Keratinocyte (primary cell): Measurements from ENCODE around the gene KDM8. TPM values are rescaled to one million over a fixed set of nuclear protein-coding genes. Genes with fewer than 3 reads are reported as not detected.

Experiments used
- DNase-seq: peaks from one replicate; pipeline ENCODE4 v3.0.0-alpha.2; 2011; ENCODE audit warnings: low read depth, missing footprints, low spot score
- FAIRE-seq: peaks from 2 replicates; lab custom pipeline; 2011; peaks lifted over from hg19 to GRCh38; lab: Jason Lieb, UNC
- H2AFZ ChIP-seq: 2 replicates; pipeline ENCODE4 v1.6.0; 2012; ENCODE audit warnings: low read length, control low read depth, inconsistent platforms; ENCODE audit not compliant: control insufficient read depth
- H3K27ac ChIP-seq: 2 replicates; pipeline ENCODE4 v1.5.1; 2011; ENCODE audit warnings: low read length; ENCODE audit not compliant: control insufficient read depth, insufficient read depth
- H3K27me3 ChIP-seq: 3 replicates; pipeline ENCODE4 v1.6.0; 2011; ENCODE audit warnings: low read length; ENCODE audit not compliant: control insufficient read depth, insufficient read depth; ENCODE audit errors: extremely low read depth
- H3K36me3 ChIP-seq, 2 experiments: 2 replicates in 1 of 2; 3 replicates in 1 of 2; pipeline ENCODE4 v1.5.1; 2011; ENCODE audit warnings: low read length in 2 of 2, mild to moderate bottlenecking in 1 of 2; ENCODE audit not compliant: control insufficient read depth in 2 of 2, insufficient read depth in 2 of 2; ENCODE audit errors: extremely low read depth in 1 of 2
- H3K4me1 ChIP-seq: 3 replicates; pipeline ENCODE4 v1.5.1; 2011; ENCODE audit warnings: low read length; ENCODE audit not compliant: control insufficient read depth, insufficient read depth; ENCODE audit errors: extremely low read depth
- H3K4me2 ChIP-seq: 3 replicates; pipeline ENCODE4 v1.6.0; 2011; ENCODE audit warnings: low read depth, low read length; ENCODE audit not compliant: control insufficient read depth, insufficient read depth; ENCODE audit errors: extremely low read depth
- H3K4me3 ChIP-seq, 3 experiments: fragments of 200-600 bp in 1 of 3; sonication (generic) in 1 of 3; 2 replicates in 2 of 3; 3 replicates in 1 of 3; pipeline ENCODE4 v1.5.1; 2011 to 2016; ENCODE audit warnings: low read length in 3 of 3, mild to moderate bottlenecking in 3 of 3, control low read depth in 2 of 3, inconsistent platforms in 1 of 3, low read depth in 1 of 3, mixed read lengths in 1 of 3, mixed run types in 1 of 3, moderate library complexity in 1 of 3; ENCODE audit not compliant: control insufficient read depth in 2 of 3, insufficient read depth in 2 of 3; ENCODE audit errors: extremely low read depth in 1 of 3
- H3K79me2 ChIP-seq: 2 replicates; pipeline ENCODE4 v1.6.0; 2012; ENCODE audit warnings: low read length; ENCODE audit not compliant: control insufficient read depth, insufficient read depth
- H3K9ac ChIP-seq: 3 replicates; pipeline ENCODE4 v1.6.0; 2011; ENCODE audit warnings: low read length; ENCODE audit not compliant: control insufficient read depth, insufficient read depth; ENCODE audit errors: extremely low read depth
- H3K9me1 ChIP-seq: 3 replicates; pipeline ENCODE4 v1.6.0; 2011; ENCODE audit warnings: low read length; ENCODE audit not compliant: control insufficient read depth, insufficient read depth; ENCODE audit errors: extremely low read depth
- H3K9me3 ChIP-seq: 2 replicates; pipeline ENCODE4 v1.5.1; 2012; ENCODE audit warnings: low read depth, low read length; ENCODE audit not compliant: control insufficient read depth
- H4K20me1 ChIP-seq: 3 replicates; pipeline ENCODE4 v1.6.0; 2011; ENCODE audit warnings: low read length; ENCODE audit not compliant: control insufficient read depth, insufficient read depth; ENCODE audit errors: extremely low read depth
- CTCF ChIP-seq, 3 experiments: IDR thresholded peaks in 1 of 3; conservative IDR thresholded peaks in 1 of 3; optimal IDR thresholded peaks in 1 of 3; 2 replicates in 2 of 3; 3 replicates in 1 of 3; pipeline versions ENCODE3 to v1.5.1; 2011; ENCODE audit warnings: low read length in 3 of 3, mild to moderate bottlenecking in 3 of 3, moderate library complexity in 2 of 3, control low read depth in 1 of 3, inconsistent platforms in 1 of 3; ENCODE audit not compliant: insufficient read depth in 2 of 3; ENCODE audit errors: extremely low read depth in 1 of 3
- EZH2 ChIP-seq: IDR thresholded peaks from one replicate; pipeline ENCODE4 v1.6.1; 2012; ENCODE audit warnings: inconsistent platforms, mild to moderate bottlenecking, low read length, moderate library complexity
- dilution Hi-C: fragments of 300-500 bp; cut with MboI; formaldehyde crosslinking; loops from one replicate; pipeline ENCODE4 v1.7.0; 2020; ENCODE audit warnings: low sequenced_read_pairs; ENCODE audit not compliant: extremely low pct_ligation_motif_present
- polyA plus RNA-seq, 5 experiments: library from polyadenylated mRNA; depleted of rRNA in 3 of 5; stranded (reverse) in 3 of 5; stranded (forward) in 1 of 5; unstranded in 1 of 5; fragments of >200 nt; gene quantifications; 1 replicate in 1 of 5; 2 replicates in 3 of 5; 3 replicates in 1 of 5; pipeline versions ENCODE4 v1.2.1 to v1.2.3, GENCODE V29; 2011 to 2012; ENCODE audit warnings: missing spikeins in 2 of 5, low read depth in 1 of 5, low replicate concordance in 1 of 5

KDM8 gene
- polyA plus RNA-seq, 1 donor (not counting 4 experiments of a cell fraction or from before 2014, with no cell fraction given), result 1.5 TPM

- Histone ChIP-seq H3K4me1 (no peaks in the 10 kb centered on the region), H4K20me1 (no peaks in the 10 kb centered on the region), H3K9me3 (no peaks in the 10 kb centered on the region), H3K9ac (no peak overlapping the region), H3K4me2 (no peak overlapping the region), H3K27me3 (no peaks in the 10 kb centered on the region), H3K9me1 (no peaks in the 10 kb centered on the region), H3K4me3 (no peak overlapping the region), H2AFZ (no peak overlapping the region), H3K36me3 (peaks cover 6 to 8% of the 10 kb centered on the region in 2 experiments), H3K27ac (no peak overlapping the region), H3K79me2 (no peaks in the 10 kb centered on the region)
- no peak for TF ChIP-seq EZH2
- TF ChIP-seq CTCF (optimal IDR thresholded peaks at IDR 0.05 in 1 of 3, IDR thresholded peaks at IDR 0.05 in 1 of 3, conservative IDR thresholded peaks at IDR 0.05 in 1 of 3; ENCODE audit: extremely low read depth in 1 of 3, insufficient read depth in 2 of 3, low read length in 3 of 3), result no peak
- dilution Hi-C loops, result no loop called here
- no peak for FAIRE-seq
- no peak for DNase-seq
Observed at GRCh38 chr16:27219161-27219560, 15.8 kb downstream of the KDM8 start.

GRCh38 chr16:27220120-27220519, 16.8 kb downstream of the KDM8 start:
- no peak overlapping the region for H3K9ac ChIP-seq

More at GRCh38 chr16:27220120-27220519, 16.8 kb downstream of the KDM8 start:
- peaks cover 6 to 15% of the 10 kb centered on the region in 2 experiments for H3K36me3 ChIP-seq
- no peaks in the 10 kb centered on the region for H4K20me1 ChIP-seq
- no peak for FAIRE-seq
- H3K79me2 ChIP-seq, result no peaks in the 10 kb centered on the region
- H3K4me2 ChIP-seq, result no peak overlapping the region
- no peaks in the 10 kb centered on the region for H3K9me3 ChIP-seq
- dilution Hi-C loops, result no loop called here
- no peaks in the 10 kb centered on the region for H3K27me3 ChIP-seq
- H3K4me3 ChIP-seq, result no peak overlapping the region
- no peak overlapping the region for H2AFZ ChIP-seq
- H3K27ac ChIP-seq, result no peak overlapping the region
- no peak for DNase-seq
- no peaks in the 10 kb centered on the region for H3K4me1 ChIP-seq
- H3K9me1 ChIP-seq, result no peaks in the 10 kb centered on the region
- TF ChIP-seq CTCF (optimal IDR thresholded peaks at IDR 0.05 in 1 of 3, IDR thresholded peaks at IDR 0.05 in 1 of 3, conservative IDR thresholded peaks at IDR 0.05 in 1 of 3; ENCODE audit: extremely low read depth in 1 of 3, insufficient read depth in 2 of 3, low read length in 3 of 3) (no peak), EZH2 (no peak)
